ENCODE results near the gene SIPA1L2.

SIPA1L2 gene

DNA sequence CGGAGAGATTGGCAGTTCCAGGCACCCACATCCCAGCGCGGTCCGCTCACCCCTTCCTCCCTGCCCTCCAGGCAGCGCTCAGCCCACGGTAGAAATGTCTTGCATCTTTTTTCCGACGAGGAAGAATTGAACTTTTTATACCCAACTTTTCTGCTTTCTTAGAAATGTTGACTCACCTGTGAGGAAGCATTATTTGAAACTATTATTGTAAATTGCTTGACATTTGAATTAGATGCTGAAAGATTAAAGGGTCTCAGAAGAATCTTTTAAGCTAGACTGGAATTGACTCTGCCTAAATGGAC is 912 bp upstream of the SIPA1L2 start:
- DNase-seq (ENCODE audit: extremely low read depth, insufficient read length), result no peak
- Histone ChIP-seq H3K27me3 (replicated peaks; ENCODE audit: control insufficient read depth, insufficient read depth, low read length) (no peaks in the 10 kb centered on the region; the same call in none of the 2 replicates), H3K4me3 (replicated peaks; ENCODE audit: low read depth, low read length) (peak overlapping the region; percentile 62), H3K36me3 (ENCODE audit: control insufficient read depth, insufficient read depth, low read length) (no peaks in the 10 kb centered on the region)
- TF ChIP-seq, protein P1, sequence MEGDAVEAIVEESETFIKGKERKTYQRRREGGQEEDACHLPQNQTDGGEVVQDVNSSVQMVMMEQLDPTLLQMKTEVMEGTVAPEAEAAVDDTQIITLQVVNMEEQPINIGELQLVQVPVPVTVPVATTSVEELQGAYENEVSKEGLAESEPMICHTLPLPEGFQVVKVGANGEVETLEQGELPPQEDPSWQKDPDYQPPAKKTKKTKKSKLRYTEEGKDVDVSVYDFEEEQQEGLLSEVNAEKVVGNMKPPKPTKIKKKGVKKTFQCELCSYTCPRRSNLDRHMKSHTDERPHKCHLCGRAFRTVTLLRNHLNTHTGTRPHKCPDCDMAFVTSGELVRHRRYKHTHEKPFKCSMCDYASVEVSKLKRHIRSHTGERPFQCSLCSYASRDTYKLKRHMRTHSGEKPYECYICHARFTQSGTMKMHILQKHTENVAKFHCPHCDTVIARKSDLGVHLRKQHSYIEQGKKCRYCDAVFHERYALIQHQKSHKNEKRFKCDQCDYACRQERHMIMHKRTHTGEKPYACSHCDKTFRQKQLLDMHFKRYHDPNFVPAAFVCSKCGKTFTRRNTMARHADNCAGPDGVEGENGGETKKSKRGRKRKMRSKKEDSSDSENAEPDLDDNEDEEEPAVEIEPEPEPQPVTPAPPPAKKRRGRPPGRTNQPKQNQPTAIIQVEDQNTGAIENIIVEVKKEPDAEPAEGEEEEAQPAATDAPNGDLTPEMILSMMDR (IDR thresholded peaks at IDR 0.05; ENCODE audit: insufficient read depth, low read length, poor library complexity, severe bottlenecking), result no peak

DNA sequence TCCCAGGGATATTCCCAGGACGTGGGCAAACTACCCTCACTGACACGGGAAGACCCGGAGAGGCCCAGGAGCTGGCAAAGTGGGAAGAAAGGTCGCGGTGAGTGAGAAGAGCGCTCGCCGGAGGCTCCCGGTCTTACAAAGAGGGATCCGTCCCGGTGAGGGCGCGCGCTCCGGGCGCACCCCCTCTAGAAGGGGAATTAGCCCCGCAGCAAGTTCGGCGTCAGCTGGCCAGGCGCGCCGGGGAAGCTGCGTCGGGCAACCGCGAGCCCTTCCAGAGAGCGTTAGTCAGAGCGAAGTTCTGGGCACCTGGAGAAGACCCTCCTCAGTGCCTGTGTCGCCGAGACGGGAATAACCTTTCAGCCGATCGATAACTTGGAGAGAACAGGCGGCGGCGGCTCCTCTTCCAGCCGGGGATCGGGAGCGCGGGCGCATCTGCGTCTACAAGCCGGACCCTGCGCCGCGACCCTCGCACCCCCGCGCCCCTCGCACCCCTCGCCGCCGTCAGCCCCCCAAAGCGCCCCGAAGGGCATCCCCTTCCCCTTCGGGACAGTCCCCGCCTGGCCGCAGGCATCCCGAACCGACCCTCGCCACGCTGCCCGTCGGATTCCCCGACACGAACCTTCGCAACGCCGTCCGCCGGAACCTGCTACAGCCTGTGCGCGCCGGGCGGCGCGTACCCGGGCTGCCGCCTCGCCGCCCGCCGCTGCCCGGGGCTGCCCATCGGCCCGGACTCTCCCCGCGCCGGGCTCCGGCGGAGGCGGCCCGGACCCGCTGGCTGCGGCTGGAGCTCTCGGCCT is 485 bp downstream of the SIPA1L2 start:
- DNase-seq (ENCODE audit: extremely low read depth, insufficient read length), result peak; percentile 19
- TF ChIP-seq, protein P1 (IDR thresholded peaks at IDR 0.05; ENCODE audit: insufficient read depth, low read length, poor library complexity, severe bottlenecking), result no peak
- H3K27me3 ChIP-seq (replicated peaks; ENCODE audit: control insufficient read depth, insufficient read depth, low read length), result no peaks in the 10 kb centered on the region; the same call in none of the 2 replicates
- peak overlapping the region; percentile 48 for H3K4me3 ChIP-seq (replicated peaks; ENCODE audit: low read depth, low read length)
- H3K36me3 ChIP-seq (ENCODE audit: control insufficient read depth, insufficient read depth, low read length), result no peaks in the 10 kb centered on the region

DNA sequence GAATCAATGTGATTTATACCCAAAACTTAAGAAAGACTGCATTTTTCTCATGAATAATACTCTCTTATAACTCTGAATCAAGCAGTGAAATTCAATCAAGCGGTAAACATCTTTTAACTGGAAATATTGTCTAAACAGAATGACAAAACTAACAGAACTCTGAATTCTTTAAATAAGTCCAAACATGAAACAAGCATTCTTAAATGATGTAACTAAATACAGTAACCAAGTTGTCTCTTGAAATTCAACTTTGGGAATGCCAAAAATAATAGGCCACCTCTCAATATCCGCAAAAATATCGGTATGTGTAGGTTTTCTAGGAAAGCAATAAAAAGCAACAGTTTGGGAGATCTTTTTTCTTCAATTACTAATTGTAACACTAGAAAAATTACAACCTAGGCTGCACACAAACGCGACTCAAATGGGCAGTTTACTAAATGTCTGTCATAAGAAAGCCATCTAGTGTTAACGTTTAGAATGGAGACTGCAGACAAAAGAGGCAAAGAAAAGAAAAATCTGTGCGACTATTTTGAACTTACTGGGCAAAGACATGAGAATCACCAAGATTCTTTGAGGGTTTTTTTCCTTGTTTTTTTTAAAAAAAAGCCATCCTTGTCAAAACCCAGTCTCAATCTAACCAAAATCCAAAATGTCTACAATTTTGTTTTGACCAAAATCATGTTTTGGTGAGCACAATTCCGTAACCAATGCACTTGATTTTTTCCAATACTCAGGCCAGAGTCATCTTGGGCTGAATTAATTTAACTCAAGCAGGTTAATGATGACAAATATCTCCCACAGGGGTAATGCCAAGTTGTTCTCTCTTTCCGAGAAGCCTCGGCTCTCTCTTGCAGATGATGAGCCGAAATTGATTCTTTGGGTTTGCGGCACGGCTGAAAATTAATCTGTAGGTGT is 1.3 kb downstream of the SIPA1L2 start:
- H3K27me3 ChIP-seq (replicated peaks; ENCODE audit: control insufficient read depth, insufficient read depth, low read length), result no peaks in the 10 kb centered on the region; the same call in none of the 2 replicates
- no peak overlapping the region for H3K4me3 ChIP-seq (replicated peaks; ENCODE audit: low read depth, low read length)
- no peak for DNase-seq (ENCODE audit: extremely low read depth, insufficient read length)
- H3K36me3 ChIP-seq (ENCODE audit: control insufficient read depth, insufficient read depth, low read length), result no peaks in the 10 kb centered on the region
- TF ChIP-seq, protein P1 (IDR thresholded peaks at IDR 0.05; ENCODE audit: insufficient read depth, low read length, poor library complexity, severe bottlenecking), result no peak

DNA sequence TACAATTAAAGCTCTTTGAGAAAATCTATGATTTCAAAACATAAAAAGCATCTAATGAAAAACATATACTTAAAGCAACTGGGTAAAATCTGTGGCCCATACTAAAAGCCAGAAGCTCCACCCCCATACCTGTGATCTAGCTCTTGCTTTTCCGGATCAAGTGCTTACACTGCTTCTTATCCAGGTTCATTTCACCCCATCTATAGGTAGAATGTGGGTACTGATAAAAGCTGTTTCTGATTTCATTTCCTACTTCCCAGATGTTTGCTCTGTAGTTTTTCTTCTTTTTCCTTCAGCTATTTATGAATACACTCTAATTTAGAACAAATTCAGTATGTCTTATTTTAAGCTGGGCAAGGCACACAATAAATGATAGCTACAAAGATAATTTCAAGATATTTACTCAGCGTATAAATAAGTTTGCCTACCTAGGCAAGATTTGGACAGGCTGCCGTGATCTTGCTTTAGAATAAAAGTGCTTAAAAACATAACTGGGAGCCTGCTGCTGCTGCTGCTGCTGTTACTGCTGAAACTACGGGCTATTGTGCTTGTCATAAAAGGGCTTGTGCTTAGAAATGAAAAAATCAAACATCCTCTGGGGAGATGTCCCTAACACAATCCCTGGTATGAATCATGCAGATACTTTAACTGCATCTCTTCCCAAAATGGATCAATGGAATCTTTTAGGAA is 2.1 kb downstream of the SIPA1L2 start:
- H3K4me3 ChIP-seq (replicated peaks; ENCODE audit: low read depth, low read length), result no peak overlapping the region
- peak; percentile 6 for DNase-seq (ENCODE audit: extremely low read depth, insufficient read length)
- TF ChIP-seq, protein P1 (IDR thresholded peaks at IDR 0.05; ENCODE audit: insufficient read depth, low read length, poor library complexity, severe bottlenecking), result peak; percentile 15

DNA sequence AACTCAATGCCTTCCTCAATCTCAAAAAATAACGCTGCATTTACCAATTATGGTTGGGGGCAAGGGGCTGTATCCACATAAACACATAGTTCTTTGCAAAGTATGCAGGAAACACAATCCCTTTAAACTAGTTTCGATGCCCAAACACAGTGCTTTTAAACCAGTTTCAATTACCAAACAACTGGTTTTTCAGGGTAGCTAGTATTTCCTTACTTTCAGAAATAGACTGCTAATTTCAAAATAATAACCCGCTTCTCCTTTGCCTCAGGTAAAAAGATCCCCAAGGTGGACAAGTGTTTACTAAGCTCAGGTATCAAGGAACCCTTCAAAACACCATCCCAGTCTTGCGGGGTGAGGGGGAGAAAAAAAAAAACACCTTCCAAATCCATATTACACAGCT is 2.8 kb downstream of the SIPA1L2 start:
- no peak for DNase-seq (ENCODE audit: extremely low read depth, insufficient read length)
- Histone ChIP-seq H3K36me3 (ENCODE audit: control insufficient read depth, insufficient read depth, low read length) (no peaks in the 10 kb centered on the region), H3K27me3 (replicated peaks; ENCODE audit: control insufficient read depth, insufficient read depth, low read length) (no peaks in the 10 kb centered on the region; the same call in none of the 2 replicates), H3K4me3 (replicated peaks; ENCODE audit: low read depth, low read length) (no peak overlapping the region)
- TF ChIP-seq, protein P1 (IDR thresholded peaks at IDR 0.05; ENCODE audit: insufficient read depth, low read length, poor library complexity, severe bottlenecking), result no peak

More for the DNA sequence above, 2.1 kb downstream of the SIPA1L2 start:
- no peaks in the 10 kb centered on the region for H3K36me3 ChIP-seq (ENCODE audit: control insufficient read depth, insufficient read depth, low read length)
- H3K27me3 ChIP-seq (replicated peaks; ENCODE audit: control insufficient read depth, insufficient read depth, low read length), result no peaks in the 10 kb centered on the region; the same call in none of the 2 replicates

Measured in GM06990 (cell line).